RPMI7951 (cell line): Measurements from ENCODE around the gene DIDO1. TPM values are rescaled to one million over a fixed set of nuclear protein-coding genes. Genes with fewer than 3 reads are reported as not detected.
A peak's percentile ranks its signal among the peaks of the same experiment; 100 is the strongest.

Experiments used
- DNase-seq: peaks from one replicate; pipeline ENCODE4 v3.0.0-alpha.2; 2012; ENCODE audit warnings: low read depth
- total RNA-seq: library from RNA; depleted of rRNA; stranded (reverse); fragments of >200 nt; shearing (Covaris generic); gene quantifications from 2 replicates; pipeline ENCODE4 v1.2.3, GENCODE V29; 2014

The DIDO1 gene
- total RNA-seq, 1 experiment from 2014 or later, result 30.0 TPM

- DNase-seq, result no peak
These were observed 15.4 kb downstream of the DIDO1 start for GRCh38 chr20:62910777-62911497.

- no peak for DNase-seq
These were observed 16.0 kb downstream of the DIDO1 start for GRCh38 chr20:62910217-62910766.

GRCh38 chr20:62908971-62909791 is 17.1 kb downstream of the DIDO1 start:
- no peak for DNase-seq

DNA sequence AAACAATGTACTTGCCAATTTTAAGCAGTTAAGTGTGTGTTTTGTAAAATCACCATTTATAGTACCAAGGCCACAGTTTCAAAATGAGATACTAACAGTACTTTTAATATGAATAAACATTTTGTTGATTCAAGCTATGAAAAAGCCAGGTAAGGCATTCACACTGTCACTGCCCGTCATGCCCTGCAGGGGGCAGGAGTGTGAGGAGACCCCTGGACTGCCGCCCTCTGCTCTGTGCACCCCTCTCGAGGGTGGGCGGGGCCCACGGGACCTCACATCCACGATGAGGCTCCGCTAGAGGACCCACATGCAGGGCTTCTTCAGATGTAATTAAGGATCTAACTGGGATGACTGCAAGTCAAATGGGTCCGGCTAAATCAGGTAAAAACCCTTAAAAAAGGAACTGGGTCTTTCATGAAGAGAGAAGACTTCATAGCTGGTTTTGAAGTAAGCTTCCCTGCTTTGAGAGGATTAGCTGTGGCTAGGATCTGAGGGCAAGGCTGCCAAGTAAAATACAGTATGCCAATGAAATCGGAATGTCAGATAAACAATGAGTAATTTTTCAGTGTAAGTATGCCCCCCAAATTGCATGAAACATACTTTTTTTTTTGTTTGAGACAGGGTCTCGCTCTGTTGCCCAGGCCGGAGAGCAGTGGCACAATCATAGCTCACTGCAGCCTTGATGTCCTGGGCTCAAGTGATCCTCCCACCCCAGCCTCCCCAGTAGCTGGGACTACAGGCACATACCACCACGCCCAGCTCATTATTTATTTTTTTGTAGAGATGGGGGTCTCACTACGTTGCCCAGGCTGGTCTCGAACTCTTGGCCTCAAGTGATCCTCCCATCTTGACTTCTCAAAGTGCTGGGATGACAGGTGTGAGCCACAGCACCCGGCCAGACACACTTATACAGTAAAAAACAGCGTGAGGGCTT is 18.7 kb downstream of the DIDO1 start:
- DNase-seq, result no peak

DNA sequence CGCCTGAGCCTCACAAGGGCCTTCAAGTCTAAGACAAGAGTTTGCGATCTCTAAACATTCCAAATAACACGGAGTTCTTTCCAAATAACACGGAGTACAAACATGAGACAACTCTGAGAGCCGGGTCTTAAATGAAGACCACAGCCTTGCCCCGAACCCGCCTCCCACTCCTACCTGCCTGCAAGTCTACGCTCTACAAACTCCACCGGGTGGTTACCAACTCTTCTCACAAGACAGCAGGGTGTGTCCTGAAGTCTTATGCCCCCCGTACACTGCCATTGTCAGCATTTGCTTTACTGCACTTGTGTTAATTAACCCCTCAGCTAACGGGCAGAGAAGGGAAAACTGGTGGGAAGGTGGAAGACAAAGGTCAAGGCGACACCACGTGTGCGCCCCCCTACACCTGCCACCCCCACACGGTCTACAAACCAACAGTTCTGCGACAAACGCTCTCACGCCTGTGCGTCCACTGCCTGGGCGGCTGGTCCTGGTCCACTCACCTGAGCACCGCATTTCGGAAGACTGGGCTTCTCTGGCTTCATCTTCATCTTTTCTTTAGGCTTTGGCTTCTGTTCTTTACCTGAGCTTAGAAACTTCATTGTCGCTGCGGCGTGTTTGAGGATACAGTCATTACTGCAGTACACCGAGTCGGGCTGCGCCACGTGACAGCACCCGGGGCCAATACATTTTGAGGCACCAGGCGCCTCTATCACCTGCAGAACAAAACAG is 19.5 kb downstream of the DIDO1 start:
- DNase-seq, result no peak

DNA sequence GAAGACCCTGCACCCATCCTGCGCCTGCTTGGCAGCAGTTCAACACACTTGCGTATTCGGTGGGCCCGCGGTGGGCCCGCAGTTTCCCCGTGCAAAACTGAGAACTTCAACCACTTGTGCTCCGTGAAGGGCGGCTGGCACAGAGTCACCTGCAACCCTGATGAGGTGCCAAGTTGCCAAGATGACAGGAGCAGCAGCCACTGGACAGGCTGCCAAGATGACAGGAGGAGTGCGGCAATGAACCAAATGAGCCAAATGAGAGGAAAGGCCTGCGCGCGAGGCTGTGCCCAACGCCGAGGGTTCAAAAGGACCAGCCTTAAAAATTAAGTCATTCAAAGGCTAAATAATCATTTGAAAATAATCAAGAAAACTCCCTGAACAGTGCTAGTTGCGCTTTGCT is 20.1 kb downstream of the DIDO1 start:
- no peak for DNase-seq

DNA sequence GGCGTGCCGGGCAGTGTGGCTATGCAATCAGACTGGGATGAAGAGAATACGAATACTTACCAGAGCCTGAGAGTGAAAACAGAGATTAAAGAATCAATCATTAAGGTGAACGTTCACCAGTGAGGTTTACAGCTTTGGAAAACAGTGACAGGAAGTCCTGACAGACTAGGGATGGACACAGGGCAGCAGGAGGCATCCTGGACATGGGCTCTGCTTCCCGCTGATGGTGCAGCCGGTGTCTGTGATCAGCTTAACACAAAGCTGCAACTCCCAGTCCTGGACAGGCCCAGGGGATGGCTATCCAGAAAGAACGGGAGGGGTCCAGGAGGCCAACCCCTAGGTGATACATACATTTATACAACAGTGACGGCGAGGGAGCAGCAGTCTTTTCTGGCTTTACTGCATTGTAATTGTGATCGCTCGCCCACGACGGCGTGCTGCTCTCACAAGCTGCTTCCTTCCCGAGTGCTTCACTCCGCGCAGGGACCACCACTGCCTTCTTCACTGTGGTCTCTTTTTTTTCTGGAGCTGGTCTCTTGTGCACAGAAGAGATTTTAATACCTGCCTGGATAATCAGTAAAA is 20.7 kb downstream of the DIDO1 start:
- no peak for DNase-seq

GRCh38 chr20:62902926-62903615 is 23.2 kb downstream of the DIDO1 start:
- DNase-seq, result peak; percentile 28

GRCh38 chr20:62901891-62902290 is 24.4 kb downstream of the DIDO1 start:
- DNase-seq, result no peak

GRCh38 chr20:62900692-62901584 is 25.4 kb downstream of the DIDO1 start:
- DNase-seq, result no peak

GRCh38 chr20:62900052-62900691 is 26.1 kb downstream of the DIDO1 start:
- peak; percentile 64 for DNase-seq

GRCh38 chr20:62899633-62900051 is 26.7 kb downstream of the DIDO1 start:
- no peak for DNase-seq

DNA sequence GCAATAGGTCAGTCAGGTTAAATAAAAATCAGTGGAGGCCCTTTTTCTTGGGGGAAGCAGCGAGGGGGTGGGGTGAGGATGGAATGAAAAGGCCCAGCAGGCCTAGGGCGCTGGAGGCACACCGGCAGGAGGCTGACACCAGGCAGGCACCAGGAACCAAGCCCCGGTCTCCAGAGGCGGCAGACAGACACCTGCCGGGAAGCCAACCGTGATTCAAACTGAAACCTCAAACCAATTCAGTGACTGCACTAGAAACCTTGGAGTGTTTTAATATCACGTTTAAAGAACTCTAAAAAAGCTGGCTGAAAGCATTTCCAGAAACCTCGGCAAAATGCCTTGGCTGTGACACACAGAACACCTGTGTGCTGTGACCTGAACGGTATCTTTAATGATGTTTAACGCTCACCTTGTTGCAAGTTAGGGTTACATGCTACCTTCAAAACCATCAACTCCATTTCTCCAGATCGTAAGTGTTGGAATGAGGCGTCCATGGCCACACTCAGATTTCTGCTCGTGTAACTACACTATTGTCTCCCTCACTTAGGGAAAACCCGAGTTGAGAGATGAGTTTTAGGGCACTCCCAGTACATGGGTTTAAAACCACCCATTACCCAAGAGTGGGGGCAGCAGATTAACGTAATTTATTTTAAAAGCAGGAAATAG is 27.2 kb downstream of the DIDO1 start:
- no peak for DNase-seq

GRCh38 chr20:62898093-62898964 is 28.0 kb downstream of the DIDO1 start:
- no peak for DNase-seq

- no peak for DNase-seq
These were observed 28.6 kb downstream of the DIDO1 start for GRCh38 chr20:62897666-62898065.

DNA sequence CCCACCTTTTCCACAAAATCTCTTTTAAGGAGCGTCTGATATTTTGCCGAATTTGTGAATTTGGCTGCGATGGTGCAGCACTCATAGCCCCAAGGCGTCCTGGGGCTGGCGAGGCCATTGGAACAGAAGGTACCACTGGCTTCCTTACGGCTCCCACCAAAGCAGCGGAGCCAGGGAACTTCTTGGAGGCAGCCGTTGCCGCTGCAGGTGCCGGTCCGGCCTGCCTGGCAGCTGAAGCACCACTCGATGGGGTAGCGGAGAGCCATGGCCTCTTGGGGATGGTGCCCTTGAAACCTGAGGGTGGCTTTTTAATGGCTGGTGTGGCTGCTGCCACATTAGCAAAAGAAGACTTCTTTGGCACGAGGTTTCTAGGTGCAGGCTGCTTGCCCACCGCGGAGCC is 29.8 kb downstream of the DIDO1 start:
- no peak for DNase-seq

DNA sequence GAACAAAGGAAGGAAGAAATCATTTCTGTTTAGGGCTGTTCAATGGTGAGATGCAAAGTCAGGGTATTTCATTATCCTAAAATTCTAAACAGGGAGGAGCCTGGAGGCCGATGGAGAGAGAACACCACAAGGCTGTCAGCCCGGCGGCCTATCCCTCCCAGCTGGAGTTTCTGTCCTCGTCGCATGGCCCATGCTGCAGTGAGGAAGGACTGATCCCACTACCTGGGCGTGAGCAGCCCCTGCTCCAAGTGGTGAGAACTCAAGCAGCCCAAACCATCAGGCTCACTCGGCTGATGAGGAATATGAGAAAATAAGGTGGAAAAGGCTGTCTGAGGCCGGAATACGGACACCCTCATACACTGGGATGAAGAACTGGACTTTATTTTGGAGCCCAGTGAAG is 30.8 kb downstream of the DIDO1 start:
- no peak for DNase-seq
